ENCODE measurements around the gene PDE4B. TPM values are rescaled to one million over a fixed set of nuclear protein-coding genes. Genes with fewer than 3 reads are reported as not detected.

PDE4B gene
- total and polyA plus RNA-seq, 2 of the 13 experiments (the other 11 are each of a cell fraction or from before 2014, with no cell fraction given), result not detected

GRCh38 chr1:66084442-66084841 is 291.7 kb downstream of the PDE4B start (continued):
- no peak for TF ChIP-seq AHDC1 (CRISPR knock-in tag; IDR thresholded peaks at IDR 0.05; ENCODE audit: borderline replicate concordance)
- no peak for TF ChIP-seq ISL2 (CRISPR knock-in tag; IDR thresholded peaks at IDR 0.05)
- TF ChIP-seq MIXL1 (CRISPR knock-in tag; IDR thresholded peaks at IDR 0.05), result no peak
- no peak for TF ChIP-seq ZNF660 (CRISPR knock-in tag; IDR thresholded peaks at IDR 0.05; ENCODE audit: borderline replicate concordance, low read depth)
- TF ChIP-seq ZNF784 (CRISPR knock-in tag; IDR thresholded peaks at IDR 0.05; ENCODE audit: borderline replicate concordance), result no peak
- TF ChIP-seq CTCF (CRISPR knock-in tag; IDR thresholded peaks at IDR 0.05), result no peak

Measured in HepG2 (cell line).